Right atrium auricular region (tissue), 2 donors: ENCODE results near the gene HPCAL1. TPM values are rescaled to one million over a fixed set of nuclear protein-coding genes. Genes with fewer than 3 reads are reported as not detected.

Experiments
- DNase-seq: peaks from one replicate; pipeline ENCODE4 v3.0.0-alpha.2; 2019; ENCODE audit warnings: low spot score
- H3K27ac ChIP-seq, 2 donors: fragments of 200-600 bp; sonication (generic); 1 replicate in 1 of 2; 2 replicates in 1 of 2; pipeline ENCODE4 v1.5.1; 2016 to 2019
- H3K27me3 ChIP-seq, 2 donors: fragments of 200-600 bp; sonication (generic); one replicate each; pipeline versions ENCODE4 v1.5.1 to v1.6.0; 2017 to 2019
- H3K36me3 ChIP-seq: fragments of 200-600 bp; sonication (generic); one replicate; pipeline ENCODE4 v1.5.1; 2016
- H3K4me1 ChIP-seq, 2 donors: fragments of 200-600 bp; sonication (generic); one replicate each; pipeline versions ENCODE4 v1.5.1 to v1.6.0; 2017 to 2019
- H3K4me3 ChIP-seq, 2 donors: fragments of 200-600 bp; sonication (generic); 1 replicate in 1 of 2; 2 replicates in 1 of 2; pipeline ENCODE4 v1.5.1; 2017 to 2019; ENCODE audit warnings: mild to moderate bottlenecking in 1 of 2, moderate library complexity in 1 of 2
- H3K9me3 ChIP-seq, 2 donors: fragments of 200-600 bp; sonication (generic); one replicate each; pipeline ENCODE4 v1.5.1; 2019
- CTCF ChIP-seq, 2 donors: fragments of 200-600 bp; sonication (generic); IDR thresholded peaks; one replicate each; pipeline ENCODE4 v1.5.1; 2019; ENCODE audit warnings: antibody characterized with exemption in 2 of 2
- total RNA-seq, 2 donors: library from RNA; depleted of rRNA; stranded (reverse); fragments of >200 nt; gene quantifications; one replicate each; pipeline ENCODE4 v1.1.0, GENCODE V29; 2016

HPCAL1 gene
- total RNA-seq, 2 donors from 2014 or later: 28.7 to 35.5 TPM

- TF ChIP-seq CTCF (IDR thresholded peaks at IDR 0.05): no peak
- no peak overlapping the region for H3K4me3 ChIP-seq
- no peaks in the 10 kb centered on the region for H3K9me3 ChIP-seq
- H3K4me1 ChIP-seq: peaks cover 0 to 9% of the 10 kb centered on the region in 2 donors
- no peaks in the 10 kb centered on the region for H3K27me3 ChIP-seq
- H3K36me3 ChIP-seq: peaks cover 5% of the 10 kb centered on the region
- H3K27ac ChIP-seq: no peak overlapping the region
- DNase-seq: no peak
Measured at GRCh38 chr2:10431797-10432196, 129.1 kb downstream of the HPCAL1 start.

GRCh38 chr2:10432311-10433181 lies 129.8 kb downstream of the HPCAL1 start:
- Histone ChIP-seq H3K27ac (no peak overlapping the region), H3K9me3 (no peaks in the 10 kb centered on the region), H3K4me1 (peaks cover 0 to 9% of the 10 kb centered on the region in 2 donors), H3K27me3 (no peaks in the 10 kb centered on the region), H3K36me3 (no peaks in the 10 kb centered on the region), H3K4me3 (peak overlapping the region; percentile 20 to 25)
- no peak for TF ChIP-seq CTCF (IDR thresholded peaks at IDR 0.05)
- no peak for DNase-seq

GRCh38 chr2:10433264-10433946 lies 130.7 kb downstream of the HPCAL1 start:
- no peak overlapping the region for H3K4me3 ChIP-seq
- H3K27me3 ChIP-seq: no peaks in the 10 kb centered on the region
- H3K36me3 ChIP-seq: no peaks in the 10 kb centered on the region
- no peaks in the 10 kb centered on the region for H3K9me3 ChIP-seq
- H3K27ac ChIP-seq: no peak overlapping the region
- peaks cover 0 to 9% of the 10 kb centered on the region in 2 donors for H3K4me1 ChIP-seq
- no peak for DNase-seq
- no peak for TF ChIP-seq CTCF (IDR thresholded peaks at IDR 0.05)

GRCh38 chr2:10433947-10434885 lies 131.5 kb downstream of the HPCAL1 start:
- Histone ChIP-seq H3K9me3 (no peaks in the 10 kb centered on the region), H3K4me1 (peaks cover 0 to 9% of the 10 kb centered on the region in 2 donors), H3K27me3 (no peaks in the 10 kb centered on the region), H3K36me3 (no peaks in the 10 kb centered on the region), H3K4me3 (no peak overlapping the region), H3K27ac (no peak overlapping the region)
- TF ChIP-seq CTCF (IDR thresholded peaks at IDR 0.05): no peak
- DNase-seq: no peak
